Pulmonary artery endothelial cell (primary cell): ENCODE data around the gene SLX9. TPM values are rescaled to one million over a fixed set of nuclear protein-coding genes. Genes with fewer than 3 reads are reported as not detected.

Experiments used
- DNase-seq: peaks from one replicate; pipeline ENCODE4 v3.0.0-alpha.2; 2011; ENCODE audit warnings: low read depth, low spot score
- total RNA-seq: library from RNA; depleted of rRNA; stranded (reverse); fragments of >200 nt; gene quantifications from 2 replicates; pipeline ENCODE4 v1.2.3, GENCODE V29; 2014

The SLX9 gene
- total RNA-seq, 1 donor from 2014 or later, result 33.6 TPM

- peak; percentile 36 for DNase-seq
These were observed 61.6 kb downstream of the SLX9 start for GRCh38 chr21:45001134-45002095.

GRCh38 chr21:45002381-45003204 lies 62.8 kb downstream of the SLX9 start:
- no peak for DNase-seq

GRCh38 chr21:45003331-45004058 lies 63.7 kb downstream of the SLX9 start:
- no peak for DNase-seq

GRCh38 chr21:45004059-45004422 lies 64.2 kb downstream of the SLX9 start:
- DNase-seq, result no peak

- no peak for DNase-seq
These were observed 64.8 kb downstream of the SLX9 start for GRCh38 chr21:45004481-45005247.

GRCh38 chr21:45006536-45007095 lies 66.8 kb downstream of the SLX9 start:
- no peak for DNase-seq

GRCh38 chr21:45009616-45010015 lies 69.8 kb downstream of the SLX9 start:
- DNase-seq, result no peak

GRCh38 chr21:45010096-45010495 lies 70.3 kb downstream of the SLX9 start:
- DNase-seq, result no peak

GRCh38 chr21:45010860-45011259 lies 71.0 kb downstream of the SLX9 start:
- no peak for DNase-seq

- DNase-seq, result no peak
These were observed 71.6 kb downstream of the SLX9 start for GRCh38 chr21:45011426-45011825.

- peak; percentile 68 for DNase-seq
These were observed 72.3 kb downstream of the SLX9 start for GRCh38 chr21:45011911-45012661.

- DNase-seq, result no peak
These were observed 72.9 kb downstream of the SLX9 start for GRCh38 chr21:45012662-45013259.

GRCh38 chr21:45013260-45013841 lies 73.5 kb downstream of the SLX9 start:
- DNase-seq, result no peak

GRCh38 chr21:45014747-45015468 lies 75.1 kb downstream of the SLX9 start:
- no peak for DNase-seq

- DNase-seq, result no peak
These were observed 75.6 kb downstream of the SLX9 start for GRCh38 chr21:45015469-45015860.

- DNase-seq, result no peak
These were observed 76.2 kb downstream of the SLX9 start for GRCh38 chr21:45016031-45016405.

GRCh38 chr21:45016406-45017038 lies 76.7 kb downstream of the SLX9 start:
- DNase-seq, result no peak
